ENCODE measurements around the gene AGAP1. TPM values are rescaled to one million over a fixed set of nuclear protein-coding genes. Genes with fewer than 3 reads are reported as not detected.
A peak's percentile ranks its signal among the peaks of the same experiment; 100 is the strongest.

Gene AGAP1
- total and polyA plus RNA-seq, 2 donors from 2014 or later: 8.1 to 44.5 TPM

- no peak overlapping the region for H3K4me3 ChIP-seq (ENCODE audit: low read length in 3 of 3)
- intact Hi-C loops (cut with DNase I): no loop called here
- no peaks in the 10 kb centered on the region for H3K36me3 ChIP-seq (ENCODE audit: control insufficient read depth in 2 of 3, insufficient read depth in 3 of 3, low read length in 3 of 3)
- no peaks in the 10 kb centered on the region for H3K9me3 ChIP-seq (ENCODE audit: control insufficient read depth in 2 of 3, insufficient read depth in 1 of 3, low read length in 3 of 3)
- H3K27me3 ChIP-seq (ENCODE audit: control insufficient read depth, insufficient read depth, low read length): no peaks in the 10 kb centered on the region
- TF ChIP-seq, protein P1, sequence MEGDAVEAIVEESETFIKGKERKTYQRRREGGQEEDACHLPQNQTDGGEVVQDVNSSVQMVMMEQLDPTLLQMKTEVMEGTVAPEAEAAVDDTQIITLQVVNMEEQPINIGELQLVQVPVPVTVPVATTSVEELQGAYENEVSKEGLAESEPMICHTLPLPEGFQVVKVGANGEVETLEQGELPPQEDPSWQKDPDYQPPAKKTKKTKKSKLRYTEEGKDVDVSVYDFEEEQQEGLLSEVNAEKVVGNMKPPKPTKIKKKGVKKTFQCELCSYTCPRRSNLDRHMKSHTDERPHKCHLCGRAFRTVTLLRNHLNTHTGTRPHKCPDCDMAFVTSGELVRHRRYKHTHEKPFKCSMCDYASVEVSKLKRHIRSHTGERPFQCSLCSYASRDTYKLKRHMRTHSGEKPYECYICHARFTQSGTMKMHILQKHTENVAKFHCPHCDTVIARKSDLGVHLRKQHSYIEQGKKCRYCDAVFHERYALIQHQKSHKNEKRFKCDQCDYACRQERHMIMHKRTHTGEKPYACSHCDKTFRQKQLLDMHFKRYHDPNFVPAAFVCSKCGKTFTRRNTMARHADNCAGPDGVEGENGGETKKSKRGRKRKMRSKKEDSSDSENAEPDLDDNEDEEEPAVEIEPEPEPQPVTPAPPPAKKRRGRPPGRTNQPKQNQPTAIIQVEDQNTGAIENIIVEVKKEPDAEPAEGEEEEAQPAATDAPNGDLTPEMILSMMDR (IDR thresholded peaks at IDR 0.05; ENCODE audit: borderline replicate concordance, extremely low read depth, insufficient read depth): no peak
- no peak for DNase-seq
- H3K9ac ChIP-seq (ENCODE audit: low read length in 3 of 3): no peak overlapping the region
- no peak overlapping the region for H3K27ac ChIP-seq (ENCODE audit: low read depth in 2 of 2, low read length in 2 of 2)
- no peak for FAIRE-seq
- peaks cover 0 to 14% (median 11%) of the 10 kb centered on the region in 3 donors for H3K4me1 ChIP-seq (ENCODE audit: control insufficient read depth in 2 of 3, insufficient read depth in 2 of 3, low read depth in 1 of 3, low read length in 3 of 3)
These were observed 35.8 kb downstream of the AGAP1 start for GRCh38 chr2:235529621-235530020.

- intact Hi-C loops (cut with DNase I): no loop called here
- FAIRE-seq: no peak
These were observed 36.9 kb downstream of the AGAP1 start for GRCh38 chr2:235530735-235531134.

DNA sequence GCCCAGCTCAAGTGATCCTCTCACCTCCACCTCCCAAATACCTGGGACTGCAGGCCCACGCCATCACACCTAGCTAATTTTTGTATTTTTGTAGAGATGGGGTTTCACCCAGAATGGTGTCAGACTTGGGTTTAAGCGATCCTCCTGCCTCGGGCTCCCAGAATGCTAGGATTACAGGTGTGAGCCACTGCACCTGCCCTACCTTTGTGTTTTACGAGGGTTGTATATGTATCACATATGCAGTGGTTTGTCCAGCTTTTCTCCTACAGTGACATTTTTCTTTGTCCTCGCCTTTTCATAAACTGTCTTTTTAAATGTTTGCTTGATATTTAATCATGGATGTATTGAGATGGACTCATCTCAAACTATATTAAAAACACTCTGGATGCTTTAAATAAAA lies 38.5 kb downstream of the AGAP1 start:
- intact Hi-C loops (cut with DNase I): no loop called here
- H3K9ac ChIP-seq (ENCODE audit: low read length in 3 of 3): no peak overlapping the region
- H3K4me1 ChIP-seq (ENCODE audit: control insufficient read depth in 2 of 3, insufficient read depth in 2 of 3, low read depth in 1 of 3, low read length in 3 of 3): peaks cover 0 to 18% (median 11%) of the 10 kb centered on the region in 3 donors
- H3K36me3 ChIP-seq (ENCODE audit: control insufficient read depth in 2 of 3, insufficient read depth in 3 of 3, low read length in 3 of 3): no peaks in the 10 kb centered on the region
- H3K4me3 ChIP-seq (ENCODE audit: low read length in 3 of 3): no peak overlapping the region
- no peaks in the 10 kb centered on the region for H3K27me3 ChIP-seq (ENCODE audit: control insufficient read depth, insufficient read depth, low read length)
- H3K27ac ChIP-seq (ENCODE audit: low read depth in 2 of 2, low read length in 2 of 2): no peak overlapping the region
- no peaks in the 10 kb centered on the region for H3K9me3 ChIP-seq (ENCODE audit: control insufficient read depth in 2 of 3, insufficient read depth in 1 of 3, low read length in 3 of 3)
- TF ChIP-seq, protein P1 (IDR thresholded peaks at IDR 0.05; ENCODE audit: borderline replicate concordance, extremely low read depth, insufficient read depth): no peak
- FAIRE-seq (no peak), DNase-seq (no peak)

More at GRCh38 chr2:235530735-235531134, 36.9 kb downstream of the AGAP1 start:
- DNase-seq: no peak
- Histone ChIP-seq H3K9me3 (ENCODE audit: control insufficient read depth in 2 of 3, insufficient read depth in 1 of 3, low read length in 3 of 3) (no peaks in the 10 kb centered on the region), H3K4me3 (ENCODE audit: low read length in 3 of 3) (no peak overlapping the region), H3K27ac (ENCODE audit: low read depth in 2 of 2, low read length in 2 of 2) (no peak overlapping the region), H3K9ac (ENCODE audit: low read length in 3 of 3) (no peak overlapping the region), H3K4me1 (ENCODE audit: control insufficient read depth in 2 of 3, insufficient read depth in 2 of 3, low read depth in 1 of 3, low read length in 3 of 3) (peaks cover 0 to 18% (median 11%) of the 10 kb centered on the region in 3 donors), H3K27me3 (ENCODE audit: control insufficient read depth, insufficient read depth, low read length) (no peaks in the 10 kb centered on the region), H3K36me3 (ENCODE audit: control insufficient read depth in 2 of 3, insufficient read depth in 3 of 3, low read length in 3 of 3) (no peaks in the 10 kb centered on the region)
- TF ChIP-seq, protein P1 (IDR thresholded peaks at IDR 0.05; ENCODE audit: borderline replicate concordance, extremely low read depth, insufficient read depth): no peak

DNA sequence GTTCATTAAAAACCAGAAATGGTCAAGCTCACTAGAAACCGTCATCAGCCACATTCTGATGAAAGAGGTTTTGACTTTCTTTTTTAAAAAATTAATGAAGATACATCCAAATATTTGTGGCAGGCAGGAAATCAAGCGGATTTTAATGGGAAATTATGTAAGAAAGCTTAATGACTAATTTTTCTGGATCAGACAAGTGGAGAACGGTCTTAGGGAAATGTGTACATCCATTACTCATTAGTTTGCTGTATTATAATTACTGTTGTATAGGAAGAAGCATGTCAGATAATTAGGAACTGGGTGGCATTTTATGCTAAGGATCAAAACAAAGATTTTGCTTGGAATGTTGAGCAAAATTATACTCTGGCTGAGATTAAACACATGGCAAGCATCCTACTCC lies 39.4 kb downstream of the AGAP1 start:
- intact Hi-C loops (cut with DNase I): no loop called here
- FAIRE-seq (peak; percentile 13), DNase-seq (no peak)
- Histone ChIP-seq H3K4me1 (ENCODE audit: control insufficient read depth in 2 of 3, insufficient read depth in 2 of 3, low read depth in 1 of 3, low read length in 3 of 3) (peaks cover 0 to 18% (median 11%) of the 10 kb centered on the region in 3 donors), H3K9ac (ENCODE audit: low read length in 3 of 3) (no peak overlapping the region), H3K4me3 (ENCODE audit: low read length in 3 of 3) (no peak overlapping the region), H3K9me3 (ENCODE audit: control insufficient read depth in 2 of 3, insufficient read depth in 1 of 3, low read length in 3 of 3) (no peaks in the 10 kb centered on the region), H3K36me3 (ENCODE audit: control insufficient read depth in 2 of 3, insufficient read depth in 3 of 3, low read length in 3 of 3) (no peaks in the 10 kb centered on the region), H3K27me3 (ENCODE audit: control insufficient read depth, insufficient read depth, low read length) (no peaks in the 10 kb centered on the region), H3K27ac (ENCODE audit: low read depth in 2 of 2, low read length in 2 of 2) (no peak overlapping the region)
- TF ChIP-seq, protein P1 (IDR thresholded peaks at IDR 0.05; ENCODE audit: borderline replicate concordance, extremely low read depth, insufficient read depth): no peak

All from kidney (tissue), 14 donors.